Calu3 (cell line): ENCODE data around the gene LRRC56. TPM values are rescaled to one million over a fixed set of nuclear protein-coding genes. Genes with fewer than 3 reads are reported as not detected.

Experiments used
- BruUV-seq: library from RNA; stranded (reverse); fragments of 400-500 nt; replicated peaks from 2 replicates; lab custom pipeline; 2021; lab: Mats Ljungman, UMichigan
- CTCF ChIA-PET: fragments of 300-600 bp; sonication (Branson Sonifier 250); formaldehyde crosslinking; loops from one replicate; lab custom pipeline; 2022; ENCODE audit warnings: antibody characterized with exemption; lab: Charles Lee
- DNase-seq: peaks from one replicate; pipeline ENCODE4 v3.0.0; 2022
- H3K27ac Mint-ChIP-seq: one replicate; pipeline ENCODE4 v1.8.0; 2022; ENCODE audit warnings: mixed read lengths; ENCODE audit not compliant: unreplicated experiment
- H3K27me3 Mint-ChIP-seq: one replicate; pipeline ENCODE4 v1.8.0; 2022; ENCODE audit warnings: mixed read lengths; ENCODE audit not compliant: unreplicated experiment
- H3K36me3 Mint-ChIP-seq: one replicate; pipeline ENCODE4 v1.8.0; 2022; ENCODE audit warnings: mild to moderate bottlenecking, moderate library complexity, mixed read lengths; ENCODE audit not compliant: insufficient read depth, unreplicated experiment
- H3K4me1 Mint-ChIP-seq: one replicate; pipeline ENCODE4 v1.8.0; 2022; ENCODE audit warnings: mild to moderate bottlenecking, low read depth, mixed read lengths; ENCODE audit not compliant: unreplicated experiment
- H3K4me3 Mint-ChIP-seq: one replicate; pipeline ENCODE4 v1.8.0; 2022; ENCODE audit warnings: mild to moderate bottlenecking, low read depth, moderate library complexity, mixed read lengths; ENCODE audit not compliant: unreplicated experiment
- H3K9me3 Mint-ChIP-seq: one replicate; pipeline ENCODE4 v1.8.0; 2022; ENCODE audit warnings: low read depth, mixed read lengths; ENCODE audit not compliant: unreplicated experiment
- intact Hi-C: fragments of 100-400 bp; cut with micrococcal nuclease; formaldehyde crosslinking; loops from one replicate; pipeline ENCODE4 v1.10.0; 2022; ENCODE audit not compliant: unreplicated experiment
- total RNA-seq: library from RNA; stranded (reverse); gene quantifications from 2 replicates; pipeline ENCODE4 v1.2.3, GENCODE V29; 2022
- TF ChIP-seq, protein P1 (sequence below): fragments of 200-600 bp; IDR thresholded peaks from one replicate; pipeline ENCODE4 v1.8.0; 2022; ENCODE audit warnings: antibody characterized with exemption; ENCODE audit not compliant: unreplicated experiment

LRRC56 gene
- total RNA-seq, 1 experiment from 2014 or later, result 2.6 TPM

GRCh38 chr11:499201-500076, 37.9 kb upstream of the LRRC56 start:
- Mint-ChIP-seq H3K4me3 (no peak overlapping the region), H3K27ac (no peak overlapping the region), H3K9me3 (no peaks in the 10 kb centered on the region), H3K27me3 (no peaks in the 10 kb centered on the region), H3K4me1 (no peaks in the 10 kb centered on the region), H3K36me3 (peaks cover 59% of the 10 kb centered on the region)
- no TSS peak for BruUV-seq
- CTCF ChIA-PET, result no interaction called here
- DNase-seq, result no peak
- TF ChIP-seq, protein P1, sequence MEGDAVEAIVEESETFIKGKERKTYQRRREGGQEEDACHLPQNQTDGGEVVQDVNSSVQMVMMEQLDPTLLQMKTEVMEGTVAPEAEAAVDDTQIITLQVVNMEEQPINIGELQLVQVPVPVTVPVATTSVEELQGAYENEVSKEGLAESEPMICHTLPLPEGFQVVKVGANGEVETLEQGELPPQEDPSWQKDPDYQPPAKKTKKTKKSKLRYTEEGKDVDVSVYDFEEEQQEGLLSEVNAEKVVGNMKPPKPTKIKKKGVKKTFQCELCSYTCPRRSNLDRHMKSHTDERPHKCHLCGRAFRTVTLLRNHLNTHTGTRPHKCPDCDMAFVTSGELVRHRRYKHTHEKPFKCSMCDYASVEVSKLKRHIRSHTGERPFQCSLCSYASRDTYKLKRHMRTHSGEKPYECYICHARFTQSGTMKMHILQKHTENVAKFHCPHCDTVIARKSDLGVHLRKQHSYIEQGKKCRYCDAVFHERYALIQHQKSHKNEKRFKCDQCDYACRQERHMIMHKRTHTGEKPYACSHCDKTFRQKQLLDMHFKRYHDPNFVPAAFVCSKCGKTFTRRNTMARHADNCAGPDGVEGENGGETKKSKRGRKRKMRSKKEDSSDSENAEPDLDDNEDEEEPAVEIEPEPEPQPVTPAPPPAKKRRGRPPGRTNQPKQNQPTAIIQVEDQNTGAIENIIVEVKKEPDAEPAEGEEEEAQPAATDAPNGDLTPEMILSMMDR, result no peak
- intact Hi-C loops, result no loop called here

- Mint-ChIP-seq H3K36me3 (peaks cover 65% of the 10 kb centered on the region), H3K27ac (no peak overlapping the region), H3K27me3 (no peaks in the 10 kb centered on the region), H3K4me1 (no peaks in the 10 kb centered on the region), H3K9me3 (no peaks in the 10 kb centered on the region), H3K4me3 (no peak overlapping the region)
- BruUV-seq, result no TSS peak
- intact Hi-C loops, result no loop called here
- CTCF ChIA-PET, result no interaction called here
- TF ChIP-seq, protein P1, result no peak
- no peak for DNase-seq
Observed at GRCh38 chr11:501001-501682, 36.2 kb upstream of the LRRC56 start.

GRCh38 chr11:501683-502287, 35.5 kb upstream of the LRRC56 start:
- H3K4me3 Mint-ChIP-seq, result no peak overlapping the region
- no peaks in the 10 kb centered on the region for H3K27me3 Mint-ChIP-seq
- CTCF ChIA-PET, result no interaction called here
- no peaks in the 10 kb centered on the region for H3K4me1 Mint-ChIP-seq
- no peak overlapping the region for H3K27ac Mint-ChIP-seq
- TF ChIP-seq, protein P1, result no peak
- BruUV-seq, result no TSS peak
- peaks cover 66% of the 10 kb centered on the region for H3K36me3 Mint-ChIP-seq
- no peak for DNase-seq
- H3K9me3 Mint-ChIP-seq, result no peaks in the 10 kb centered on the region
- intact Hi-C loops, result no loop called here

- no peak overlapping the region for H3K27ac Mint-ChIP-seq
- intact Hi-C loops, result no loop called here
- CTCF ChIA-PET, result no interaction called here
Observed at GRCh38 chr11:502288-503178, 34.8 kb upstream of the LRRC56 start.

More at GRCh38 chr11:502288-503178, 34.8 kb upstream of the LRRC56 start:
- no TSS peak for BruUV-seq
- Mint-ChIP-seq H3K36me3 (peaks cover 66% of the 10 kb centered on the region), H3K4me1 (no peaks in the 10 kb centered on the region), H3K9me3 (no peaks in the 10 kb centered on the region), H3K27me3 (no peaks in the 10 kb centered on the region), H3K4me3 (no peak overlapping the region)
- DNase-seq, result no peak
- TF ChIP-seq, protein P1, result no peak
